B cell (primary cell): ENCODE data around the gene MICU1. TPM values are rescaled to one million over a fixed set of nuclear protein-coding genes. Genes with fewer than 3 reads are reported as not detected.

ENCODE experiments used
- ATAC-seq: fragments of 200-7000 bp; cut with Tn5 transposase; one replicate; pipeline ENCODE4 v1.10.0; 2021; ENCODE audit warnings: low read depth, mild to moderate bottlenecking, moderate number of reproducible peaks, moderate library complexity
- CTCF ChIA-PET: fragments of 350-600 bp; sonication (Branson Sonifier 250); formaldehyde crosslinking; loops from one replicate; lab custom pipeline; 2021; ENCODE audit warnings: antibody characterized with exemption, inconsistent platforms; lab: Charles Lee
- POLR2A ChIA-PET: fragments of 350-600 bp; sonication (Branson Sonifier 250); formaldehyde crosslinking; loops from one replicate; lab custom pipeline; 2021; ENCODE audit warnings: antibody characterized with exemption; lab: Charles Lee
- DNase-seq: peaks from one replicate; pipeline ENCODE4 v3.0.0; 2013
- H2AFZ ChIP-seq: 2 replicates; pipeline ENCODE4 v1.6.1; 2012; ENCODE audit warnings: mild to moderate bottlenecking, low read depth, low read length; ENCODE audit not compliant: insufficient read depth, poor library complexity, severe bottlenecking
- H3K27ac ChIP-seq, 2 donors: 1 replicate in 1 of 2; 2 replicates in 1 of 2; pipeline ENCODE4 v1.5.1; 2012 to 2013; ENCODE audit warnings: low read length in 2 of 2, mild to moderate bottlenecking in 2 of 2, moderate library complexity in 1 of 2
- H3K27me3 ChIP-seq, 4 experiments: fragments of 200-600 bp in 1 of 4; sonication (generic) in 1 of 4; replicated peaks in 1 of 4; 1 replicate in 2 of 4; 2 replicates in 2 of 4; pipeline versions ENCODE4 v1.6.1 to v1.7.0; 2013 to 2016; ENCODE audit warnings: low read length in 3 of 4, mild to moderate bottlenecking in 2 of 4, mixed read lengths in 1 of 4, moderate library complexity in 1 of 4; ENCODE audit not compliant: insufficient read depth in 4 of 4, control insufficient read depth in 3 of 4; ENCODE audit errors: control extremely low read depth in 1 of 4
- H3K36me3 ChIP-seq, 2 experiments: replicated peaks in 1 of 2; 1 replicate in 1 of 2; 2 replicates in 1 of 2; pipeline versions ENCODE4 v1.6.1 to v1.7.1; 2013; ENCODE audit warnings: low read length in 1 of 2; ENCODE audit not compliant: insufficient read depth in 2 of 2, control insufficient read depth in 1 of 2; ENCODE audit errors: control extremely low read depth in 1 of 2, extremely low read depth in 1 of 2
- H3K4me1 ChIP-seq, 2 donors: fragments of 200-600 bp in 1 of 2; sonication (generic) in 1 of 2; 1 replicate in 1 of 2; 2 replicates in 1 of 2; pipeline versions ENCODE4 v1.5.1 to v1.6.1; 2013 to 2017; ENCODE audit warnings: low read length in 2 of 2; ENCODE audit not compliant: control insufficient read depth in 2 of 2, insufficient read depth in 2 of 2
- H3K4me2 ChIP-seq: replicated peaks from 2 replicates; pipeline ENCODE3; 2012; ENCODE audit warnings: mild to moderate bottlenecking, low read depth, low read length; ENCODE audit not compliant: poor library complexity, severe bottlenecking
- H3K4me3 ChIP-seq, 5 experiments: fragments of 200-600 bp in 1 of 5; sonication (generic) in 1 of 5; 1 replicate in 3 of 5; 2 replicates in 2 of 5; pipeline versions ENCODE4 v1.5.1 to v1.7.0; 2011 to 2016; ENCODE audit warnings: low read length in 4 of 5, mild to moderate bottlenecking in 4 of 5, low read depth in 2 of 5, control low read depth in 1 of 5, moderate library complexity in 1 of 5; ENCODE audit not compliant: insufficient read depth in 1 of 5; ENCODE audit errors: control extremely low read depth in 1 of 5, extremely low read depth in 1 of 5
- H3K79me2 ChIP-seq: fragments of 200-600 bp; sonication (generic); one replicate; pipeline ENCODE4 v1.6.0; 2016; ENCODE audit warnings: low read length; ENCODE audit not compliant: control insufficient read depth, insufficient read depth
- H3K9ac ChIP-seq: fragments of 200-600 bp; sonication (generic); 2 replicates; pipeline ENCODE4 v1.6.1; 2017; ENCODE audit warnings: mild to moderate bottlenecking, low read length, moderate library complexity
- H3K9me3 ChIP-seq, 3 donors: one replicate each; pipeline versions ENCODE4 v1.6.1 to v1.7.1; 2013; ENCODE audit warnings: low read length in 2 of 3; ENCODE audit not compliant: control insufficient read depth in 2 of 3, insufficient read depth in 1 of 3; ENCODE audit errors: control extremely low read depth in 1 of 3
- H4K20me1 ChIP-seq: 2 replicates; pipeline ENCODE4 v1.6.0; 2012; ENCODE audit warnings: mild to moderate bottlenecking, low read length; ENCODE audit not compliant: insufficient read depth, control insufficient read depth, poor library complexity, severe bottlenecking
- H3K27ac Mint-ChIP-seq: one replicate; pipeline ENCODE4 v1.8.0; 2021; ENCODE audit warnings: mixed read lengths
- H3K27me3 Mint-ChIP-seq: one replicate; pipeline ENCODE4 v1.8.0; 2021; ENCODE audit warnings: mixed read lengths
- H3K4me1 Mint-ChIP-seq: one replicate; pipeline ENCODE4 v1.8.0; 2021; ENCODE audit warnings: mixed read lengths
- H3K4me3 Mint-ChIP-seq: one replicate; pipeline ENCODE4 v1.8.0; 2021; ENCODE audit warnings: mixed read lengths
- H3K9me3 Mint-ChIP-seq: one replicate; pipeline ENCODE4 v1.8.0; 2022; ENCODE audit warnings: mixed read lengths; ENCODE audit not compliant: insufficient read depth
- EZH2 ChIP-seq: IDR thresholded peaks from 2 replicates; pipeline ENCODE4 v1.6.1; 2012; ENCODE audit warnings: borderline replicate concordance, low read depth, mild to moderate bottlenecking, moderate library complexity, low read length; ENCODE audit not compliant: insufficient read depth, poor library complexity, severe bottlenecking
- WGBS: methylation state at CpG from one replicate; pipeline ENCODE4 v1.1.5; 2013; ENCODE audit warnings: missing lambda C conversion rate; ENCODE audit not compliant: insufficient coverage; 5-methylcytosine and 5-hydroxymethylcytosine counted together
- intact Hi-C: fragments of 100-400 bp; cut with micrococcal nuclease; formaldehyde crosslinking; loops from one replicate; pipeline ENCODE4 v1.10.0; 2022
- polyA plus RNA-seq: library from polyadenylated mRNA; depleted of rRNA; stranded (reverse); fragments of >200 nt; gene quantifications from 2 replicates; pipeline ENCODE4 v1.2.3, GENCODE V29; 2012
- total RNA-seq, 2 donors: library from RNA; stranded (reverse); fragments of 120-200 nt in 1 of 2; gene quantifications; 1 replicate in 1 of 2; 2 replicates in 1 of 2; pipeline versions ENCODE4 v1.2.3 to v1.2.4, GENCODE V29; 2013 to 2022
- TF ChIP-seq, protein P1 (sequence below): fragments of 200-600 bp; IDR thresholded peaks from one replicate; pipeline ENCODE4 v1.8.0; 2022; ENCODE audit warnings: antibody characterized with exemption, mild to moderate bottlenecking

MICU1 gene
- total and polyA plus RNA-seq, 2 donors (not counting 1 experiment from before 2014, with no cell fraction given), result 12.0 to 34.7 TPM

DNA sequence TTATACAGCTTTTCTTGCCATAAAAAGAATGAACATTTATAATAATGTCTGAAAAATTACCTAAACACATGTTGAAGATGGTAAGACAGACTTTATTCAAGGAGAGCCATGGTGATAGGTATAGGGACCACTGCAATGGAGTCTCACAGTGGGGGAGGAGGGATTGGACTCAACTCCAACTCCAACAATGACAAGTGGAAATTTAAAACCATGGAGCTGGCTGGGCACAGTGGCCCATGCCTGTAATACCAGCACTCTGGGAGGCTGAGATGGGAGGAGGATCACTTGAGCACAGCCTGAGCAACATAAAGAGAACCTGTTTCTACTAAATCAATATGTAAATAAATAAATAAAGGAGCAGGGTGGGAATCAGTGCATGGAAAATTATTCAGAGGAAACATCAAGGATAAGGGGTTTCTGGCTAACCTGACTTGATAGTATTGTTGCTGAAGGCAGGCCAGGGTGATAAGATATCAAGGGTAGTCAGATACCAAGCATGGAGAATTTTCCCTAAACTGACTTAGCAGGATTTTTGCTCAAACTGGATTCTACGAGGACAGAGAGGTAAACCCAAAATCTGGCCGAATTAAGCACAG is 19.5 kb upstream of the MICU1 start:
- no peaks in the 10 kb centered on the region for H3K9me3 Mint-ChIP-seq
- Histone ChIP-seq H3K4me2 (no peak overlapping the region), H3K27ac (no peak overlapping the region), H3K36me3 (no peaks in the 10 kb centered on the region), H3K9me3 (no peaks in the 10 kb centered on the region), H2AFZ (no peak overlapping the region), H3K79me2 (no peaks in the 10 kb centered on the region), H3K4me1 (peaks cover 0 to 3% of the 10 kb centered on the region in 2 donors), H3K9ac (no peak overlapping the region), H3K27me3 (no peaks in the 10 kb centered on the region), H3K4me3 (no peak overlapping the region), H4K20me1 (no peaks in the 10 kb centered on the region)
- H3K27ac Mint-ChIP-seq, result no peak overlapping the region
- intact Hi-C loops, result no loop called here
- POLR2A ChIA-PET, result no interaction called here
- CTCF ChIA-PET, result no interaction called here
- no peak overlapping the region for H3K4me3 Mint-ChIP-seq
- ATAC-seq (no peak), DNase-seq (no peak)
- TF ChIP-seq EZH2, result no peak
- TF ChIP-seq, protein P1, sequence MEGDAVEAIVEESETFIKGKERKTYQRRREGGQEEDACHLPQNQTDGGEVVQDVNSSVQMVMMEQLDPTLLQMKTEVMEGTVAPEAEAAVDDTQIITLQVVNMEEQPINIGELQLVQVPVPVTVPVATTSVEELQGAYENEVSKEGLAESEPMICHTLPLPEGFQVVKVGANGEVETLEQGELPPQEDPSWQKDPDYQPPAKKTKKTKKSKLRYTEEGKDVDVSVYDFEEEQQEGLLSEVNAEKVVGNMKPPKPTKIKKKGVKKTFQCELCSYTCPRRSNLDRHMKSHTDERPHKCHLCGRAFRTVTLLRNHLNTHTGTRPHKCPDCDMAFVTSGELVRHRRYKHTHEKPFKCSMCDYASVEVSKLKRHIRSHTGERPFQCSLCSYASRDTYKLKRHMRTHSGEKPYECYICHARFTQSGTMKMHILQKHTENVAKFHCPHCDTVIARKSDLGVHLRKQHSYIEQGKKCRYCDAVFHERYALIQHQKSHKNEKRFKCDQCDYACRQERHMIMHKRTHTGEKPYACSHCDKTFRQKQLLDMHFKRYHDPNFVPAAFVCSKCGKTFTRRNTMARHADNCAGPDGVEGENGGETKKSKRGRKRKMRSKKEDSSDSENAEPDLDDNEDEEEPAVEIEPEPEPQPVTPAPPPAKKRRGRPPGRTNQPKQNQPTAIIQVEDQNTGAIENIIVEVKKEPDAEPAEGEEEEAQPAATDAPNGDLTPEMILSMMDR, result no peak
- H3K27me3 Mint-ChIP-seq, result peaks cover 9% of the 10 kb centered on the region
- no peaks in the 10 kb centered on the region for H3K4me1 Mint-ChIP-seq
- no CpG with 5 or more reads among the region's 2 CpGs for WGBS

DNA sequence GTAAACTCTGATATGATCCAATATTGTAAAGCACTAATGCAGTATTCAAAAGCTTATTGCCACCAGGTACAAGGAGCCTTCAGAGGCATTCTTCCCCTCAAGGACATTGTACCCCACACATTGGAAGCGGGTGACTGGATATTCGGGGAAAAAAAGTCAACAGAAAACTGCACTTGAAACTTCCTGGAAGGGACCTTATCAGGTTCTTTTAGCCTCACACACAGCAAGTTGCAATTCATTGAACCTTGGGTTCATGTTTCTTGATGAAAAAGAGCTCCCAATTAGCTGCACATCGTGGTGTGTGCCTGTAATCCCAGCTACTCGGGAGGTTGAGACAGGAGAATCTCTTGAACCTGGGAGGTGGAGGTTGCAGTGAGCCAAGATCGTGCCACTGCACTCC is 16.4 kb upstream of the MICU1 start:
- Mint-ChIP-seq H3K4me3 (no peak overlapping the region), H3K4me1 (no peaks in the 10 kb centered on the region), H3K27me3 (peaks cover 9% of the 10 kb centered on the region), H3K27ac (no peak overlapping the region), H3K9me3 (no peaks in the 10 kb centered on the region)
- 95% methylated on average over 4 of the region's 5 CpGs for WGBS
- DNase-seq (no peak), ATAC-seq (no peak)
- intact Hi-C loops, result no loop called here
- Histone ChIP-seq H3K9me3 (no peaks in the 10 kb centered on the region), H3K79me2 (no peaks in the 10 kb centered on the region), H3K27ac (no peak overlapping the region), H2AFZ (no peak overlapping the region), H3K4me1 (no peaks in the 10 kb centered on the region), H3K36me3 (no peaks in the 10 kb centered on the region), H3K4me2 (no peak overlapping the region), H3K9ac (no peak overlapping the region), H3K27me3 (no peaks in the 10 kb centered on the region), H4K20me1 (no peaks in the 10 kb centered on the region), H3K4me3 (no peak overlapping the region)
- ChIA-PET POLR2A (no interaction called here), CTCF (no interaction called here)
- TF ChIP-seq, protein P1, result no peak
- no peak for TF ChIP-seq EZH2
